ENCODE results near the gene R3HCC1L. TPM values are rescaled to one million over a fixed set of nuclear protein-coding genes. Genes with fewer than 3 reads are reported as not detected.

R3HCC1L gene
- total RNA-seq, 1 donor from 2014 or later: 18.4 TPM

DNA sequence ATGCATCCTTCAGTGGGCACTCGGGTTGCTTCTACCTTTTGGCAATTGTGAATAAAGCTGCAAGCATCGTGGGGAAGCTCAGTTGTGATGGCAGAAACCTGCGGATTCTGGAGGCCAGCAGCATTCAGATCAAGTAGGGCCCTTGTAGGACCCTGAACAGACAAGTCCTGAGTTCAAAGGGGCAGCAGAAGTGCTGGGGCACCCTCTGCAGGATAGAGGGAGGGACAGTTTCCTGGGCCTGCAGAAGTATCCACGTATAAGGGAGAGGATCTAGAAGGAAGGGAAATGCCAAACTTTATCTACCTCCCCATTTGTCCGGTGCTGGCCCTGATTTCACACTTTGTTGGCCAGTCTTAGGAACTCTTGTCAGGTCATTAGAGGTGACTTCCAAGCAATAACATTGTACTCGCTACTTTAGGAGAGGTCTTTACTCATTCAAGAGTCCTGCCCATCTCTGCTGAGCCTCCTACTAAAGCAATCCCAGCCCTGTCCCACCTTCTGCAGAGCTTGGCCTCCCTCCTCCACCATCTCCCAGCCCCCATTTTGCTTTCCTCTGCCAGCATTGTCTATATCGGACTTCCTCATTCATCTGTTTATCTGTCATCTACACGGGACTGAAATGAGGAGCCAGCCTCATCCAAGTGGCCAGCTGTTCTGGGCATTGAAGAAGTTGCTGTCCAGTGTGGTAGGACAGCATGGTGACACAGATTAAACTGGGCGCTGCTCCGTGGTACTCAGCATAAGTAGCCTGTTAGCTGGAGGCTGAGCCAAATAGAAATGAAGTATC, 26.6 kb upstream of the R3HCC1L start:
- no peak for TF ChIP-seq CTCF (conservative IDR thresholded peaks at IDR 0.05)
- peaks cover 37% of the 10 kb centered on the region for H3K27me3 Mint-ChIP-seq (ENCODE audit: low read depth)
- no peaks in the 10 kb centered on the region for H3K4me1 Mint-ChIP-seq
- no peak overlapping the region for H3K4me3 Mint-ChIP-seq
- H3K9me3 Mint-ChIP-seq: no peaks in the 10 kb centered on the region
- H3K36me3 Mint-ChIP-seq (ENCODE audit: low read depth): no peaks in the 10 kb centered on the region
- no peak for DNase-seq (ENCODE audit: low read depth, low spot score)
- H3K27ac Mint-ChIP-seq (ENCODE audit: unreplicated experiment): no peak overlapping the region

DNA sequence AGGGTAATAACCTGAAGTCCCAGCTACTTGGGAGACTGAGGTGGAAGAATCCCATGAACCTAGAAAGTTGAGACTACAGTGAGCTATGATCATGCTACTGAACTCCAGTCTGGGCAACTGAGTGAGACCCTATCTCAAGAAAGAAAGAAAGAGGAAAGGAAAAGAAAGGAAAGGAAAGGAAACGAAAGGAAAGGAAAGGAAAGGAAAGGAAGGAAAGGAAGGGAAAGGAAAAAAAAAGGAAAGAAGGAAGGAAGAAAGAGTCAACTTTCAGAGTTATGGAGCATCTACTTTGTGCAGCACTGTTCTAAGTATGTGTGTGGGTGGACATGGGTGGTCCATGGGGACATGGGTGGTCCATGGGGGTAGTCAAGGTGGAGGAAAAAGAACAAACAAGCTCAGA, 24.1 kb upstream of the R3HCC1L start:
- Mint-ChIP-seq H3K36me3 (ENCODE audit: low read depth) (no peaks in the 10 kb centered on the region), H3K4me1 (no peaks in the 10 kb centered on the region), H3K27ac (ENCODE audit: unreplicated experiment) (no peak overlapping the region), H3K4me3 (no peak overlapping the region), H3K9me3 (no peaks in the 10 kb centered on the region), H3K27me3 (ENCODE audit: low read depth) (peaks cover 59% of the 10 kb centered on the region)
- no peak for TF ChIP-seq CTCF (conservative IDR thresholded peaks at IDR 0.05)
- DNase-seq (ENCODE audit: low read depth, low spot score): no peak

DNA sequence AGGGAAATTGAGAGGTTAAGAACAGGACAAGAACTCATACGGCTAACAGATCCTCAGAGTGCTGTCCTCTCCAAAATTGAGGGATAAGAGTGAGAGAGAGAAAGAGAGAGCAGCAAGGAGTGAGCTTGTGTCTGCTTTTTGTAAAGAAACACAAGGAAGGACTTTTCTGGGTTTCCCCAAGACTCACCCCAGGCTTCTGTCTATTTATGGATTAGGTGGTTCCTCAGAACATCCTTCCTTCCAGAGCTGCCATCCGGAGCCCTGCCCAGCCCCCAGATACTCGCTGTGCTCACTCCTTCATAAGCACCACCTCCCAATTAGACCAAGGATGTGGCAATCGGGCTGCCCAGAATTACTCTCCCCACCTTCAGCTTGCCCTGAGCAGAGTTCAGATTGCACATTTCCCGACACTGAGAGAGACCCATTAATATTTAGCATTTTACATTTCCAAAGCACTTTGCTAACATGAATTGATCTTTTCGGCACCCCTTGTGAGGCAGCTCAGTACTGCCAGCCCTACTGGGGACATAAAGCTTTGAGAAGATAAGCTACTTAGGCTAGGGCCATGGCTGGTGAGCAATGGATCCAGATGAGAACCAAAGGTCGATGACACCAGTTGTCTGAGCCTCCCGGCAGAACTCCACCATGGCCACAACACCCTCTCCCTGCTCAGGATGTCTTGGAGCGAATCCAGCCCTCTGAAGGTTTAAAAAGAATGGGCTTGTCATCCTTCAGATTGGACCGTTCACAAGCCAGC, 19.2 kb upstream of the R3HCC1L start:
- DNase-seq (ENCODE audit: low read depth, low spot score): no peak
- Mint-ChIP-seq H3K36me3 (ENCODE audit: low read depth) (no peaks in the 10 kb centered on the region), H3K9me3 (no peaks in the 10 kb centered on the region), H3K4me1 (no peaks in the 10 kb centered on the region), H3K4me3 (no peak overlapping the region), H3K27me3 (ENCODE audit: low read depth) (peaks cover 83% of the 10 kb centered on the region), H3K27ac (ENCODE audit: unreplicated experiment) (no peak overlapping the region)
- TF ChIP-seq CTCF (conservative IDR thresholded peaks at IDR 0.05): no peak

DNA sequence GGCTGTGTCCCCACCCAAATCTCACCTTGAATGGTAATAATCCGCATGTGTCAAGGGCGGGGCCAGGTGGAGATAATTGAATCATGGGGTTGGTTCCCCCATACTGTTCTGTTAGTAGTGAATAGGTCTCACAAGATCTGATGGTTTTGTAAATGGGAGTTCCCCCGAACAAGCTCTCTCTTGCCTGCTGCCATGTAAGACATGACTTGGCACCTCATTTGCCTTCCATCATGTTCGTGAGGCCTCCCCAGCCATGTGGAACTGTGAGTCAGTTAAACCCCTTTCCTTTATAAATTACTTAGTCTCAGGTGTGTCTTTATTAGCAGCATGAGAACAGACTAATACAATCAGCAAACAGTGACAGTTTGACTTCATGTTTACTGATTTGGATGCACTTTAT, 14.6 kb upstream of the R3HCC1L start:
- DNase-seq (ENCODE audit: low read depth, low spot score): no peak
- Mint-ChIP-seq H3K9me3 (peaks cover 9% of the 10 kb centered on the region), H3K4me3 (no peak overlapping the region), H3K4me1 (no peaks in the 10 kb centered on the region), H3K27ac (ENCODE audit: unreplicated experiment) (no peak overlapping the region), H3K36me3 (ENCODE audit: low read depth) (peaks cover 4% of the 10 kb centered on the region), H3K27me3 (ENCODE audit: low read depth) (peaks cover 73% of the 10 kb centered on the region)
- no peak for TF ChIP-seq CTCF (conservative IDR thresholded peaks at IDR 0.05)

DNA sequence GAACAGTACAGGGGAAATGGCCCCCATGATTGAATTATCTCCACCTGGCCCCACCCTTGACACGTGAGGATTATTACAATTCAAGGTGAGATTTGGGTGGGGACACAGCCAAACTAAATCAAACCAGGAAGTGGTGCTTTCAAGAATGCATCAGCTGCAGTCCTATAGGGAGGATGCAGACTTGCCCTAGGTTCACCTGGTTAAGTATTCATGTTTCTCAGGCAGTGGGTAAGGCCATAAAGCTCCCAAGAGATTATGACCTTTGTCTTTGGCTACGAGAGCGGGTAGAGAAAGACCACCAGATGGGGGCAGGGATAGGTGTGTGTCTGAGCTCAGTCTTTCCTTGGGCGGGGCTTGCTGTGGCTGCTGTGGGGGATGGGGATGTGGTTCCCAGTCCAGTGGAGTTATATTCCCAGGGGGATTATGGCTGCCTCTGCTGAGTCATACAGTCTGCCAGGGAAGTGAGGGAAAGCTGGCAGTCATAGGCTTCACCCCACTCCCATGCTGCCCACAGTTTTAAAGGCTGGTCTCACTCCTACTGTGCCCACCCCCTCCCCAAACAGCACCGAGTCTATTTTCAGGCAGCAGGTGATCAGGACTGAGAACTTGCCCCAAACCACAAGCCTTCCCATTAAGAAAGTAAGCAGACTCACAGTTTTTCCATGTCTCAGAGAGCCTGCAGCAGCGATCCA, 8.4 kb upstream of the R3HCC1L start:
- TF ChIP-seq CTCF (conservative IDR thresholded peaks at IDR 0.05): no peak
- no peak overlapping the region for H3K4me3 Mint-ChIP-seq
- H3K27ac Mint-ChIP-seq (ENCODE audit: unreplicated experiment): no peak overlapping the region

More for the DNA sequence above, 8.4 kb upstream of the R3HCC1L start:
- H3K9me3 Mint-ChIP-seq: peaks cover 9% of the 10 kb centered on the region
- H3K36me3 Mint-ChIP-seq (ENCODE audit: low read depth): peaks cover 7% of the 10 kb centered on the region
- no peaks in the 10 kb centered on the region for H3K4me1 Mint-ChIP-seq
- DNase-seq (ENCODE audit: low read depth, low spot score): no peak
- H3K27me3 Mint-ChIP-seq (ENCODE audit: low read depth): peaks cover 42% of the 10 kb centered on the region
